ENCODE data around the gene TMEM31.

TMEM31 gene

GRCh38 chrX:103678199-103678993 lies 32.3 kb upstream of the TMEM31 start:
- no peak for TF ChIP-seq CTCF (IDR thresholded peaks at IDR 0.05; ENCODE audit: low read depth, low read length)
- no peak overlapping the region for H3K4me3 ChIP-seq (replicated peaks in 1 of 2; ENCODE audit: low read depth in 2 of 2, low read length in 2 of 2)
- DNase-seq (ENCODE audit: low read depth in 2 of 2), result peak in 1 of 2 donors; percentile 54

DNA sequence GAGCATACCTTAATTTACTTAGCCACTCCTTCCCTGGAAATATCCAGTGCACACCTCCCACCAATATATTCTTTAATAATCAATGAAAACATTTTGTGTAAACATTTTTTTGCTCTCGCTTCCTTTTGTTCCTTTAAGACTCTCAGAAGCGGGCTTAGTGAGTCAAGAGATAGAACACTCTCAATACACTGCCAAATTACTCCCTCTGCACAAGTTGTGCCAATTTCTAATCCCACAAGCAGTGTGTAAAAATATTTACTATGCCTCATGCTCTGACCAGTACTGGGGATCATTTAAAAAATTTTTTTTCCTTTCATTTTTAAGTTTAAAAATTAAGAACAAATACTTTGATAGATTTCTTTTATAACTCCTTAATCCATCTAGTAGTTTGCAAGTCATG lies 29.3 kb upstream of the TMEM31 start:
- peak in 1 of 2 donors; percentile 42 for DNase-seq (ENCODE audit: low read depth in 2 of 2)
- TF ChIP-seq CTCF (IDR thresholded peaks at IDR 0.05; ENCODE audit: low read depth, low read length), result no peak
- H3K4me3 ChIP-seq (replicated peaks in 1 of 2; ENCODE audit: low read depth in 2 of 2, low read length in 2 of 2), result no peak overlapping the region

GRCh38 chrX:103685396-103685795 lies 25.3 kb upstream of the TMEM31 start:
- no peak for DNase-seq (ENCODE audit: low read depth in 2 of 2)
- H3K4me3 ChIP-seq (replicated peaks in 1 of 2; ENCODE audit: low read depth in 2 of 2, low read length in 2 of 2), result peak overlapping the region; percentile 58 to 70

DNA sequence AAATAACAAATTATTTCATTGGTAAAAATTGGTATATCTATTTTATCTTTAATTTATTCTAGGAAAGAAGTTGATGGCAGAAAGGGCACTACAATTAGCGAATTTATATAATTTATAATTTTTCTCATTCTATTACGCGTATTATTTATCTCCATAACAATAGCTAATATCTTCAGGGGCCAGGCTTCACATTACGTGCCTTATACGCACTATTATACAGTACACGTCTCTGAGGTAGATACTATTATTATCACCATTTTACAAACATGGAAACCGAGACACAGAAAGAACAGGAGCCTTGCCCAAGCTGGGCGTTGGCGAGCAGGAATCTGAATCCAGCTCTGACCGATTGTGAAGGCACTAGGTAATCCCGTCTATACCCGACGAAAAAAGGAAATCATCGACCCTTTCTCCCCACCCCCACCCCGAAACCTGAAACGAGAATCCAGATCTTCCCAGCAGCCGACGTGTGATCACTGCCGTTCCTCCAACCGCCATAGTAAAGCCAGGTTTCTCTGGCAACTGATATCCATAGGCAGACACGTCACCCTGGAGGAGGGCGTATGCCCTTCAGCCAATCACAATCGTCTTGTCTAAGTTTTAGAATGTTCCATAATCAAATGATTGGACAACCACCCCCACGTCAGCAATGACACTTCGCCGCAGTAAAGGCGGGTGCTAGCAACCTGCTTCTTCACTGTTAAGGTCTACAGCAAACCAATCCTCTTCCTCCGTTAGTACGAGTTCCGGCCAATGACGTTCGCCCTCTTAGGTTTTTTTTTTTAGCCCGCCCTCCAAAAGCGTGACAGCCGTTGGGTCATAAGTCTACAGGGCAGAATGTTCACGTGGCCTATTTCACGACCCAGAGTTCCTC lies 24.3 kb upstream of the TMEM31 start, which contains the start of gene MORF4L2:
TSS of gene MORF4L2 (minus strand) at position 501 of the 874 bp plus-strand sequence. CDS start 9,672 bp downstream, outside the sequence.
- peak; percentile 99 for DNase-seq (ENCODE audit: low read depth in 2 of 2)
- H3K4me3 ChIP-seq (replicated peaks in 1 of 2; ENCODE audit: low read depth in 2 of 2, low read length in 2 of 2), result peak within 1 kb of the TSS; percentile 63 to 70
- TF ChIP-seq CTCF (IDR thresholded peaks at IDR 0.05; ENCODE audit: low read depth, low read length), result no peak

More at GRCh38 chrX:103685396-103685795, 25.3 kb upstream of the TMEM31 start:
- TF ChIP-seq CTCF (IDR thresholded peaks at IDR 0.05; ENCODE audit: low read depth, low read length), result no peak

DNA sequence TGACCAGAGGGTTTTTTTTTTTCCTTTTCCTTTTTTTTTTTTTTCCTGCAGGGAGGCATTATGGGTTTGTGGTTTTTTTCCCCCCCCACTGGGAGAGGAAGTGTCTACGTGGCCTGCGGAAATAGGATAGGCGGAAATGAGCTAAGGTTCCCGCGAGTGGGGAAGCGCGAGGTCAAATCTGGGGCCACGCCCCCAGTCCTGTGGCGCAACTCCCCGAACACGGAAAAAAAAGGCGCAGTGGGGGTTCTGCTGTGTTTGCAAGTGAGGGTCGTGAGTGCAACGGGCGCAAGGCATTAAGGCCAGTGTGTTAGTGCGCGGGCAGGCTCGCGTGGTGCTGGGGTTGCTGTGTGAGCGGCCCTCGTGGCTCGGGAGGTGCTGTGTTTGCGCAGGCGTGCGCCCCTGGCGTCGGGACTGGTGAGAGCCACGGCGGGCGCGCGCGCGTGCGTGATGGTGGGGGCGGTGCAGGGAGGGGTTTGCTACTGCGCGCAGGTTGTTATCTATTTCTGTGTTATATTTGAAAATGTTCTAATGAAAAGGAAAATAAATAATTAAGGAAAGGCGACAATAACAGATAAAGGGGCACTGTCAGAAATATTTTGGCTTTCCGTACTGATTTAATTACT lies 23.5 kb upstream of the TMEM31 start:
- peak; percentile 32 for TF ChIP-seq CTCF (IDR thresholded peaks at IDR 0.05; ENCODE audit: low read depth, low read length)
- peak overlapping the region; percentile 63 to 69 for H3K4me3 ChIP-seq (replicated peaks in 1 of 2; ENCODE audit: low read depth in 2 of 2, low read length in 2 of 2)
- DNase-seq (ENCODE audit: low read depth in 2 of 2), result no peak

- TF ChIP-seq CTCF (IDR thresholded peaks at IDR 0.05; ENCODE audit: low read depth, low read length), result peak; percentile 65
- peak; percentile 86 for DNase-seq (ENCODE audit: low read depth in 2 of 2)
- peak overlapping the region; percentile 63 to 69 for H3K4me3 ChIP-seq (replicated peaks in 1 of 2; ENCODE audit: low read depth in 2 of 2, low read length in 2 of 2)
Observed at GRCh38 chrX:103687696-103688201, 23.0 kb upstream of the TMEM31 start.
